ENCODE data around the gene MGAT4A. TPM values are rescaled to one million over a fixed set of nuclear protein-coding genes. Genes with fewer than 3 reads are reported as not detected.
"Not testable (repeated sequence)": the region's sequence is repeated elsewhere in the genome, so short reads cannot be mapped to it uniquely, and the experiment has no call there.

MGAT4A gene
- total RNA-seq, 2 experiments from 2014 or later = 73.4 to 76.2 TPM

DNA sequence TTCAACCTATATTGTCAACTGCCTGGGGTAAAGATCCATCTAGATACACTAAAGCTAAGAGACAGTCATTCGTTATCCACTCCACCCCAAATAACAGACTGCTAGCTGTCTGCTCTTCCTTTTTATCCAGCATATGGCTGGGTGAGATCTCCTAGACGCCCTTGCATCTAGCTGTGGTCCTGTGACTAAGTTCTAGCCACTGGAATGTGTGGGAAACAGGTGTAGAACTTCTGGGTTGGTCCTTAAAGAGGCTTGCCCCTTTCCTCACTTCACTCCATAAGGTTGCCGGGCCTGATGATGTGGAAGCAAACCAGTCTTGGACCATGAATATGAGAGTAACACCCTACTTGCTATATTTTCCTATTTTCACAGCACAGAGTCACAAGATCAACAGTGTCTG, 125.9 kb downstream of the MGAT4A start:
- H3K36me3 Mint-ChIP-seq (ENCODE audit: low read depth) = peaks cover 16% of the 10 kb centered on the region
- H3K27ac Mint-ChIP-seq = peak overlapping the region; percentile 16
- ATAC-seq (no peak), DNase-seq (no peak)
- no peak overlapping the region for H3K4me3 Mint-ChIP-seq
- H3K9me3 Mint-ChIP-seq (ENCODE audit: insufficient read depth) = no peaks in the 10 kb centered on the region
- H3K4me1 Mint-ChIP-seq (ENCODE audit: low read depth) = peaks cover 39% of the 10 kb centered on the region
- H3K27me3 Mint-ChIP-seq (ENCODE audit: low read depth) = no peaks in the 10 kb centered on the region
- POLR2A ChIA-PET = no interaction called here
- CTCF ChIA-PET = interaction anchor here (0.8 to 2.5 kb wide), 6 partner anchors 29 to 463 kb away, joined by 3 to 8 read pairs (median 4); no protein-coding TSS in a partner anchor

DNA sequence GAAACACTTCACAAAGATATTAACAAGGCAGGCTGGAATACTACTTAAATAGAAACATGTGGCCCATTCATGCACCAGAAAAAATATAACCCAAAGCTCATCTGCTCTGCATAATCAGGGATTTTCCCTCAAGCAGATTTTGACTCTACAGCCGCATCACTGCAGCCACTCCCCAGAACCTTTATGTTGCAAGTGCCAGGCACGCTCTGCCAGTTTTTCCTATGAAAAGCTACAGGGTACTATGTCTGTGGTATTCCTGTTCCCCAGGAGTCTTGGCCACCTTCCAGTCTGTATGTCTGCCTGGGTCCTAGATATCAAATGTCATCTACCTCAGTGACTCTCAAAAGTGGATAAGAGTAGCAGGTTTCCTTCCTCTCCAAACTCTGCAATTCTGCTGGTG, 126.4 kb downstream of the MGAT4A start:
- Mint-ChIP-seq H3K4me1 (ENCODE audit: low read depth) (peaks cover 34% of the 10 kb centered on the region), H3K36me3 (ENCODE audit: low read depth) (peaks cover 22% of the 10 kb centered on the region), H3K27me3 (ENCODE audit: low read depth) (no peaks in the 10 kb centered on the region), H3K4me3 (no peak overlapping the region), H3K27ac (no peak overlapping the region), H3K9me3 (ENCODE audit: insufficient read depth) (no peaks in the 10 kb centered on the region)
- POLR2A ChIA-PET = no interaction called here
- CTCF ChIA-PET = interaction anchor here (0.8 to 2.5 kb wide), 6 partner anchors 30 to 464 kb away, joined by 3 to 8 read pairs (median 4); no protein-coding TSS in a partner anchor
- DNase-seq = no peak
- no peak for ATAC-seq

- peaks cover 34% of the 10 kb centered on the region for H3K4me1 Mint-ChIP-seq (ENCODE audit: low read depth)
- no peaks in the 10 kb centered on the region for H3K9me3 Mint-ChIP-seq (ENCODE audit: insufficient read depth)
- H3K4me3 Mint-ChIP-seq = no peak overlapping the region
- CTCF ChIA-PET = interaction anchor here (0.9 to 1.9 kb wide), 5 partner anchors 10 to 189 kb away, joined by 3 to 13 read pairs (median 4); no protein-coding TSS in a partner anchor
- DNase-seq (peak; percentile 47), ATAC-seq (peak; percentile 77)
- H3K27ac Mint-ChIP-seq = no peak overlapping the region
- peaks cover 43% of the 10 kb centered on the region for H3K36me3 Mint-ChIP-seq (ENCODE audit: low read depth)
- POLR2A ChIA-PET = interaction anchor here (0.7 kb wide), 1 partner anchor 127 kb away, joined by 3 read pairs; no protein-coding TSS in a partner anchor
- no peaks in the 10 kb centered on the region for H3K27me3 Mint-ChIP-seq (ENCODE audit: low read depth)
Observed at GRCh38 chr2:98601532-98602132, 129.3 kb downstream of the MGAT4A start.

- no peak overlapping the region for H3K4me3 Mint-ChIP-seq
- CTCF ChIA-PET = interaction anchor here (1.2 to 1.5 kb wide), 2 partner anchors 36 to 240 kb away, joined by 4 to 5 read pairs; no protein-coding TSS in a partner anchor
- peak overlapping the region; percentile 44 for H3K27ac Mint-ChIP-seq
- peaks cover 19% of the 10 kb centered on the region for H3K4me1 Mint-ChIP-seq (ENCODE audit: low read depth)
- POLR2A ChIA-PET = interaction anchor here (0.8 kb wide), 1 partner anchor 10 kb away, joined by 3 read pairs; the partner anchor contains the start of genes COA5 and UNC50
- H3K27me3 Mint-ChIP-seq (ENCODE audit: low read depth) = no peaks in the 10 kb centered on the region
- H3K36me3 Mint-ChIP-seq (ENCODE audit: low read depth) = peaks cover 59% of the 10 kb centered on the region
- no peaks in the 10 kb centered on the region for H3K9me3 Mint-ChIP-seq (ENCODE audit: insufficient read depth)
- ATAC-seq (no peak), DNase-seq (no peak)
Observed at GRCh38 chr2:98598781-98599428, 132.0 kb downstream of the MGAT4A start.

DNA sequence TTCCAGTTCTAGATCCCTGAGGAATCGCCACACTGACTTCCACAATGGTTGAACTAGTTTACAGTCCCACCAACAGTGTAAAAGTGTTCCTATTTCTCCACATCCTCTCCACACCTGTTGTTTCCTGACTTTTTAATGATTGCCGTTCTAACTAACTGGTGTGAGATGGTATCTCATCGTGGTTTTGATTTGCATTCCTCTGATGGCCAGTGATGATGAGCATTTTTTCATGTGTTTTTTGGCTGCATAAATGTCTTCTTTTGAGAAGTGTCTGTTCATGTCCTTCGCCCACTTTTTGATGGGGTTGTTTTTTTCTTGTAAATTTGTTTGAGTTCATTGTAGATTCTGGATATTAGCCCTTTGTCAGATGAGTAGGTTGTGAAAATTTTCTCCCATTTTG, 136.3 kb downstream of the MGAT4A start:
- Mint-ChIP-seq H3K4me1 (ENCODE audit: low read depth) (peaks cover 23% of the 10 kb centered on the region), H3K36me3 (ENCODE audit: low read depth) (peaks cover 78% of the 10 kb centered on the region), H3K27ac (peak overlapping the region; percentile 68)
- H3K9me3 Mint-ChIP-seq (ENCODE audit: insufficient read depth); ATAC-seq; CTCF ChIA-PET; DNase-seq; POLR2A ChIA-PET; H3K4me3 Mint-ChIP-seq; H3K27me3 Mint-ChIP-seq (ENCODE audit: low read depth): not testable (repeated sequence)

DNA sequence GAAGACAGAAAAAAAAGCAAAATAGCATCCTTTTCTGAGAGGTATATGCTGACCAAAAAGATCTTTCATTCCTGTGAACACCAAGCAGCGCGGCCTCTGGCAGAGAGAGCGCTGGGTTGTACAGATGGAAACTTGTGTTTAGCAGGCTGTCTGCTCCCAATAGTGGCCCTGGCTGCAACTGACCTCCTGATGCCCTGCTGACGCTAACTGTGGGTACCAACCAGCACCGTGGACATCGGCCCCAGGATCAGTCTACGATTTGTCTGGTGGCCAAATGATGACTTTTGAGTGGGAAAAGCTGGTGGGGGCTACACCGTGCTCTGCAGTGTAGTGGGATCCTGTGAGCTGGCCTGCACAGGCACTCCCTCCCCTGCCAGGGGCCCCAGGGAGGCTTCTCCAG, 138.4 kb downstream of the MGAT4A start:
- no peak for DNase-seq
- Mint-ChIP-seq H3K27ac (no peak overlapping the region), H3K9me3 (ENCODE audit: insufficient read depth) (peaks cover 3% of the 10 kb centered on the region), H3K27me3 (ENCODE audit: low read depth) (no peaks in the 10 kb centered on the region), H3K4me3 (no peak overlapping the region), H3K4me1 (ENCODE audit: low read depth) (peaks cover 21% of the 10 kb centered on the region), H3K36me3 (ENCODE audit: low read depth) (peaks cover 73% of the 10 kb centered on the region)
- ATAC-seq = no peak
- POLR2A ChIA-PET = no interaction called here
- CTCF ChIA-PET = interaction anchor here (1.3 kb wide), 1 partner anchor 24 kb away, joined by 3 read pairs; no protein-coding TSS in a partner anchor

GRCh38 chr2:98589489-98589888, 141.4 kb downstream of the MGAT4A start:
- H3K9me3 Mint-ChIP-seq (ENCODE audit: insufficient read depth) = peaks cover 3% of the 10 kb centered on the region
- H3K4me1 Mint-ChIP-seq (ENCODE audit: low read depth) = peaks cover 19% of the 10 kb centered on the region
- no peak for DNase-seq
- no peaks in the 10 kb centered on the region for H3K27me3 Mint-ChIP-seq (ENCODE audit: low read depth)
- no peak overlapping the region for H3K27ac Mint-ChIP-seq
- H3K4me3 Mint-ChIP-seq = no peak overlapping the region
- H3K36me3 Mint-ChIP-seq (ENCODE audit: low read depth) = peaks cover 77% of the 10 kb centered on the region
- ChIA-PET POLR2A (no interaction called here), CTCF (interaction anchor here (0.8 kb wide), 1 partner anchor 177 kb away, joined by 3 read pairs; no protein-coding TSS in a partner anchor)
- ATAC-seq = no peak

DNA sequence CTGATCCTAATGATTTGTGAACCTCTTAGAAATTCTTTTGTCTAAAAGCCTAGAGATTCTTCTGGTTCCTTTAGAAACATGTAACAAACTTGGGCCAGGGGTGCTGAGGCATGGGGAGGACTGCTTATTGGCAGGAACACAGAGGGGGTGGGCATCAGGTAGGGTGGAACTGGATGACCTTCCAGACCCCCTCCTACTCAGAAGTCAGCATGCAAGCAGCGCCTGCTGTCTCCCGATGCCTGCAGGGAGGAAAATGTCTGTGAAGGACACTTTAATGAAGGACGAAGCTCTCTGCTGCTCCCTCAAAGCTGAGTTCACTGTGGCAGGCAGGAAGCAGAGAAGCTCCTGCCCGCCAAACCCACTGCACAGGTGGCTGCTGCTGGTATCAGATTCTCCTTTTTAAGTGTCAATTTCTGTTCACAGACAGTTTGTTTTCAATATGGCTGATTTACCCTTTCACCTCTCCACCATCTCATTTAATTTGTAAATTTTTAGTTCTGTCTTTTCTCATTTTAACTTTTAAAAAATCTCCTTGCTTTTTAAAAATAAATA, 142.0 kb downstream of the MGAT4A start:
- ATAC-seq (no peak), DNase-seq (no peak)
- Mint-ChIP-seq H3K27me3 (ENCODE audit: low read depth) (no peaks in the 10 kb centered on the region), H3K27ac (peak overlapping the region; percentile 74), H3K4me1 (ENCODE audit: low read depth) (peaks cover 19% of the 10 kb centered on the region), H3K9me3 (ENCODE audit: insufficient read depth) (peaks cover 3% of the 10 kb centered on the region), H3K36me3 (ENCODE audit: low read depth) (peaks cover 72% of the 10 kb centered on the region), H3K4me3 (no peak overlapping the region)
- CTCF ChIA-PET = interaction anchor here (1.7 kb wide), 1 partner anchor 20 kb away, joined by 3 read pairs; no protein-coding TSS in a partner anchor
- POLR2A ChIA-PET = no interaction called here

DNA sequence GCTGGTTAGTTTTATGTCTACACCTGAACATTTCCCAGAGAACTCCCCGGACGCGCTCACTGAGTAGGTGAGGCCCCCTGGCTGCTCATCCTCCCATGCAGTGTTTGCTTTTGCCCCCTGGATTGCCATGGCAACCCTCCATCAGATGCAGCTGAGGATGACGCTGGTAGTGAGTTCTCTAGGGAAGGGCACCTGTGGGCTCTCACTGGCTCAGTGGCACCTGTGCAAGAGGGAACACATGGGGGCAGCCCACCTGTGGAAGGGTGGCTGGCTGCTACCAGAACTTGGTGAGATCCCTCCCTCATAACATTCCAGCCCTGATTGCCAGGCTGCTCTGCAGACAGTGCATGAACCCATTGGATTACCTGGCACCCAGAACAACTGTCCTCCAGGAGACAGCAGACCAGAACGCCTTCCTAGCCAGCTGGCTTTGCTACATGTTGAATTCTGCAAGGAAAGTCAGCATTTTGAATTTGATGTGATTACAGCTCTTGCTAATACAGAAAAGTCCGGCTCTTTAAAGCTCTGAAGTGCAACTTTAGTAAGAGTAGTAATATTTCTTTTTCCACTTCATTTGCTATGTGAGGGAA, 144.3 kb downstream of the MGAT4A start:
- POLR2A ChIA-PET = interaction anchor here (0.6 kb wide), 1 partner anchor 10 kb away, joined by 3 read pairs; no protein-coding TSS in a partner anchor
- no peak overlapping the region for H3K27ac Mint-ChIP-seq

DNA sequence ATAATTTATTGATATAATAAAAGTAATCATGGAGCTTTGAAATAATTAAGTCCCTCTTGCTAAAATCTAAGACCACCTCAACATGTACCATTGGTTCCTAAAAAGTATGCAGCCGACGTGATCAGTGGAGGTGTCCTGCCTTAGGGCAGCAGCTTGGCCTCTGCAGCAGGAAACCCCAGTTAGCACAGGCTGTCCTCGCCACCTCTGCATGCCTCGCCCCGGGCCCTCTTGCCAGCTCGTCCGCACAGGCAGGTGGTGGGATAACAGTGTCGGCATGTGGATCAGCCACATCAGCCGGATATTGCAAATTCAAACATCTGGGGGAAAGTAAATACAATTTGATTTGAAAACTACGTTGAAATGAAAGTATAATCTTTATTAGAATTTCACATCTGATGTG, 145.5 kb downstream of the MGAT4A start:
- H3K9me3 Mint-ChIP-seq (ENCODE audit: insufficient read depth) = no peaks in the 10 kb centered on the region
- H3K27ac Mint-ChIP-seq = no peak overlapping the region
- CTCF ChIA-PET = no interaction called here
- no peak for DNase-seq
- POLR2A ChIA-PET = no interaction called here
- peaks cover 57% of the 10 kb centered on the region for H3K36me3 Mint-ChIP-seq (ENCODE audit: low read depth)
- peaks cover 13% of the 10 kb centered on the region for H3K4me1 Mint-ChIP-seq (ENCODE audit: low read depth)
- no peaks in the 10 kb centered on the region for H3K27me3 Mint-ChIP-seq (ENCODE audit: low read depth)
- no peak for ATAC-seq
- no peak overlapping the region for H3K4me3 Mint-ChIP-seq

More for the DNA sequence above, 144.3 kb downstream of the MGAT4A start:
- no peaks in the 10 kb centered on the region for H3K27me3 Mint-ChIP-seq (ENCODE audit: low read depth)
- no peak for ATAC-seq
- CTCF ChIA-PET = interaction anchor here (1.0 to 2.2 kb wide), 2 partner anchors 15 to 174 kb away, joined by 3 to 7 read pairs; no protein-coding TSS in a partner anchor
- H3K4me3 Mint-ChIP-seq = no peak overlapping the region
- no peak for DNase-seq
- H3K36me3 Mint-ChIP-seq (ENCODE audit: low read depth) = peaks cover 65% of the 10 kb centered on the region
- no peaks in the 10 kb centered on the region for H3K9me3 Mint-ChIP-seq (ENCODE audit: insufficient read depth)
- peaks cover 18% of the 10 kb centered on the region for H3K4me1 Mint-ChIP-seq (ENCODE audit: low read depth)

DNA sequence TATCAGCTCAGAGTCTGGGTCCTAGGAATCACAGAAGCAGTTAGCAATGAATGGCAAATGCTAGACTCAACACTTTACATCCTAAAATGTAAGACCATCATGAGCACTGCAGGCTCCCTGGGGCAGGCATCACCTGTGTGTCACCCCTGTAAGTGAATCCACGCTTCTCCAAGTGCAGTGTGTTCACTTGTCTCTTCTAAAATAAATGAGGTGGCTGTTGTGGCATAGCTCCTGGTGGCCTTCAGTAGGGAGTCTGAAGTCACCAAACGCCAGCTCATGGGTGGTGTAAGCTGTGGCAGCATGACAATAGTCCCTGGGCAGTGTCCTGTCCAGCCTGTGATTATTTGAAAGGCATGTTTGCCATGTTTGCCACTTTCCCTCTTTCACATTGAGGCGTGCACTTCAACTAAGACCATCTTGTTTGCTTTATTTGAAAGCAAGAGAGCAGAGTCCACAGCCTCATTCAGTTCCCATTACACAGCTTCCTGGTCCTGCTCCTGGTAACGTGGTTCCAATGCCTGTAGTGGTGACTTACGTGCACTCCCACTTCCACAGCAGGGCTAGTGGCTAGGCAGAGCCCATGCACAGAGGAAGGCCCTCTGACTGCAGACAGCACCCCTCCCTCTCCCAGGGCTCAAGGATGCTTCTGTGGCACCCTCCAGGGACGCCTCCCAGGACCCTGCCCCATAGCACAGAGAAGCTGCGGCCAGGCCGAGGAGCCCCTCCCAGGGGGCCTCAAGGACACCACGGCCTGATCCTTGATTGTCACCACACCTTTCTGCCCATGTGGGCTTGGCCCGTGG, 146.9 kb downstream of the MGAT4A start:
- Mint-ChIP-seq H3K9me3 (ENCODE audit: insufficient read depth) (no peaks in the 10 kb centered on the region), H3K27ac (peak overlapping the region; percentile 39), H3K36me3 (ENCODE audit: low read depth) (peaks cover 59% of the 10 kb centered on the region), H3K4me3 (no peak overlapping the region), H3K27me3 (ENCODE audit: low read depth) (no peaks in the 10 kb centered on the region), H3K4me1 (ENCODE audit: low read depth) (peaks cover 8% of the 10 kb centered on the region)
- POLR2A ChIA-PET = no interaction called here
- CTCF ChIA-PET = no interaction called here
- no peak for ATAC-seq
- no peak for DNase-seq

All from activated CD8-positive, alpha-beta T cell treated with anti-CD3 and anti-CD28 coated beads, Interleukin-2, amount 10 ng/mL, durations not matched to agents 7 days and 5 days (primary cell).